Body of pancreas (tissue), 4 donors: ENCODE measurements around the gene CAB39L. TPM values are rescaled to one million over a fixed set of nuclear protein-coding genes. Genes with fewer than 3 reads are reported as not detected.

Experiments used
- ATAC-seq: fragments of 150-250 bp; one replicate; pipeline ENCODE4 v1.9.1; 2016
- DNase-seq, 4 donors: peaks; one replicate each; pipeline ENCODE4 v3.0.0-alpha.2; 2019
- H3K27ac ChIP-seq, 4 donors: fragments of 200-600 bp; sonication (generic); 1 replicate in 3 of 4; 2 replicates in 1 of 4; pipeline versions ENCODE4 v1.5.1 to v1.6.1; 2016 to 2019; ENCODE audit warnings: mild to moderate bottlenecking in 1 of 4, mixed read lengths in 1 of 4, moderate library complexity in 1 of 4
- H3K27me3 ChIP-seq, 2 donors: fragments of 200-600 bp; sonication (generic); one replicate each; pipeline ENCODE4 v1.6.0; 2016; ENCODE audit warnings: mild to moderate bottlenecking in 1 of 2
- H3K36me3 ChIP-seq, 2 donors: fragments of 200-600 bp; sonication (generic); replicated peaks in 1 of 2; 2 replicates each; pipeline ENCODE4 v1.5.1; 2016; ENCODE audit warnings: low read depth in 2 of 2; ENCODE audit not compliant: insufficient read depth in 1 of 2
- H3K4me1 ChIP-seq: fragments of 200-600 bp; sonication (generic); one replicate; pipeline ENCODE4 v1.6.0; 2016
- H3K4me3 ChIP-seq, 2 donors: fragments of 200-600 bp; sonication (generic); 1 replicate in 1 of 2; 2 replicates in 1 of 2; pipeline ENCODE4 v1.5.1; 2016 to 2019
- H3K9me3 ChIP-seq, 3 donors: fragments of 200-600 bp; sonication (generic); 1 replicate in 2 of 3; 2 replicates in 1 of 3; pipeline ENCODE4 v1.5.1; 2016
- CTCF ChIP-seq, 7 experiments: fragments of 450-650 bp in 4 of 7; fragments of 200-600 bp in 3 of 7; sonication (generic) in 3 of 7; IDR thresholded peaks; one replicate each; pipeline ENCODE4 v1.5.1; 2016 to 2019; ENCODE audit warnings: antibody characterized with exemption in 7 of 7
- POLR2A ChIP-seq, 3 donors: fragments of 450-650 bp; IDR thresholded peaks; one replicate each; pipeline ENCODE4 v1.6.1; 2016; ENCODE audit warnings: antibody characterized with exemption in 3 of 3, mild to moderate bottlenecking in 2 of 3
- WGBS, 2 donors: methylation state at CpG; one replicate each; pipeline ENCODE4 v1.1.5; 2017; 5-methylcytosine and 5-hydroxymethylcytosine counted together
- intact Hi-C: fragments of 100-400 bp; cut with DNase I; formaldehyde crosslinking; loops from one replicate; pipeline ENCODE4 v1.15.1; 2023
- total RNA-seq, 2 donors: library from RNA; depleted of rRNA; stranded (reverse); fragments of >200 nt; gene quantifications; one replicate each; pipeline ENCODE4 v1.1.0, GENCODE V29; 2016

The CAB39L gene
- total RNA-seq, 2 donors from 2014 or later = 6.9 to 13.0 TPM

- H3K36me3 ChIP-seq = no peaks in the 10 kb centered on the region
- intact Hi-C loops = no loop called here
- H3K9me3 ChIP-seq = no peaks in the 10 kb centered on the region
- TF ChIP-seq CTCF (IDR thresholded peaks at IDR 0.05) (no peak), POLR2A (IDR thresholded peaks at IDR 0.05) (no peak)
- H3K4me3 ChIP-seq = no peak overlapping the region
- H3K27me3 ChIP-seq = no peaks in the 10 kb centered on the region
- H3K27ac ChIP-seq = peak overlapping the region in 1 of 4 donors; percentile 32
- H3K4me1 ChIP-seq = peaks cover 15% of the 10 kb centered on the region
- ATAC-seq (no peak), DNase-seq (peak in 1 of 4 donors; percentile 8)
- WGBS, 2 donors = 38 to 67% methylated on average over 1 of the region's 1 CpG
Measured at GRCh38 chr13:49395451-49395865, 48.4 kb downstream of the CAB39L start.

GRCh38 chr13:49388091-49388635 lies 55.7 kb downstream of the CAB39L start:
- intact Hi-C loops = no loop called here
- Histone ChIP-seq H3K9me3 (no peaks in the 10 kb centered on the region), H3K4me1 (peaks cover 4% of the 10 kb centered on the region), H3K27me3 (no peaks in the 10 kb centered on the region), H3K4me3 (no peak overlapping the region), H3K27ac (no peak overlapping the region), H3K36me3 (no peaks in the 10 kb centered on the region)
- TF ChIP-seq CTCF (IDR thresholded peaks at IDR 0.05) (no peak), POLR2A (IDR thresholded peaks at IDR 0.05) (no peak)
- ATAC-seq (no peak), DNase-seq (no peak)
- WGBS, 2 donors = 40 to 42% methylated on average over 5 of the region's 5 CpGs

- no peak overlapping the region for H3K27ac ChIP-seq
- H3K9me3 ChIP-seq = no peaks in the 10 kb centered on the region
- no peak for DNase-seq
- intact Hi-C loops = no loop called here
- H3K4me3 ChIP-seq = no peak overlapping the region
- no peaks in the 10 kb centered on the region for H3K36me3 ChIP-seq
- TF ChIP-seq POLR2A (IDR thresholded peaks at IDR 0.05) = no peak
- TF ChIP-seq CTCF (IDR thresholded peaks at IDR 0.05) = no peak
- no peak for ATAC-seq
- WGBS, 2 donors = 93 to 95% methylated on average over 2 of the region's 2 CpGs
- peaks cover 4% of the 10 kb centered on the region for H3K4me1 ChIP-seq
- H3K27me3 ChIP-seq = no peaks in the 10 kb centered on the region
Measured at GRCh38 chr13:49386664-49387063, 57.2 kb downstream of the CAB39L start.

GRCh38 chr13:49376121-49376520 lies 67.7 kb downstream of the CAB39L start:
- Histone ChIP-seq H3K27me3 (no peaks in the 10 kb centered on the region), H3K27ac (no peak overlapping the region), H3K4me3 (no peak overlapping the region), H3K9me3 (no peaks in the 10 kb centered on the region), H3K36me3 (no peaks in the 10 kb centered on the region), H3K4me1 (no peaks in the 10 kb centered on the region)
- WGBS, 2 donors = 76 to 78% methylated on average over 3 of the region's 3 CpGs
- DNase-seq = no peak
- intact Hi-C loops = no loop called here
- TF ChIP-seq POLR2A (IDR thresholded peaks at IDR 0.05) = no peak
- TF ChIP-seq CTCF (IDR thresholded peaks at IDR 0.05) = no peak
- ATAC-seq = no peak

GRCh38 chr13:49374585-49375290 lies 69.1 kb downstream of the CAB39L start:
- Histone ChIP-seq H3K27ac (no peak overlapping the region), H3K36me3 (no peaks in the 10 kb centered on the region), H3K9me3 (no peaks in the 10 kb centered on the region), H3K4me3 (no peak overlapping the region), H3K27me3 (no peaks in the 10 kb centered on the region), H3K4me1 (no peaks in the 10 kb centered on the region)
- no peak for TF ChIP-seq CTCF (IDR thresholded peaks at IDR 0.05)
- DNase-seq (no peak), ATAC-seq (no peak)
- WGBS, 2 donors = 81 to 82% methylated on average over 4 of the region's 4 CpGs
- intact Hi-C loops = no loop called here
